Measurements from ENCODE around the gene ENOX1. TPM values are rescaled to one million over a fixed set of nuclear protein-coding genes. Genes with fewer than 3 reads are reported as not detected.

ENOX1 gene
- total RNA-seq, 1 donor from 2014 or later, result 0.71 TPM

DNA sequence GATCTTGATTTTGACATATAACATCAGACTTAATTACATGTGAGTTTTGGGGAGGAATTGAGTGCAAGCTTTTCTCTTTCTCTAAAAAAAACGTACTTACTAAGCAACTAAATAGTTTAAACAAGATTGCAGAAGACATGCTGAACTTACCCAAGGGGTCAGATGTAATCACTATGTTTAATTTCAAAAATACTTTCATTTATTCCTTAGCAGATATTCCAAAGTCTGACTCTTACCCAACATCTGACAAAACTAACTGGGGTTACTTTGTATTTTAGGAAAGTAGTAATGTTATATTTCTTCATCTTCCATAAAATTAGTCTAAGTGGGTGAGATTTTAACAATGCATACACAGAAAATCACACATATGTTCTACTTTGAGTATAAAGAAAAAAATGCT, 493.2 kb downstream of the ENOX1 start:
- Histone ChIP-seq H3K4me3 (ENCODE audit: low read depth, low read length) (no peak overlapping the region), H3K36me3 (ENCODE audit: control insufficient read depth, insufficient read depth, low read length) (no peaks in the 10 kb centered on the region), H3K27me3 (ENCODE audit: control insufficient read depth, insufficient read depth, low read length) (no peaks in the 10 kb centered on the region)
- no peak for DNase-seq (ENCODE audit: low read depth)
- TF ChIP-seq, protein P1, sequence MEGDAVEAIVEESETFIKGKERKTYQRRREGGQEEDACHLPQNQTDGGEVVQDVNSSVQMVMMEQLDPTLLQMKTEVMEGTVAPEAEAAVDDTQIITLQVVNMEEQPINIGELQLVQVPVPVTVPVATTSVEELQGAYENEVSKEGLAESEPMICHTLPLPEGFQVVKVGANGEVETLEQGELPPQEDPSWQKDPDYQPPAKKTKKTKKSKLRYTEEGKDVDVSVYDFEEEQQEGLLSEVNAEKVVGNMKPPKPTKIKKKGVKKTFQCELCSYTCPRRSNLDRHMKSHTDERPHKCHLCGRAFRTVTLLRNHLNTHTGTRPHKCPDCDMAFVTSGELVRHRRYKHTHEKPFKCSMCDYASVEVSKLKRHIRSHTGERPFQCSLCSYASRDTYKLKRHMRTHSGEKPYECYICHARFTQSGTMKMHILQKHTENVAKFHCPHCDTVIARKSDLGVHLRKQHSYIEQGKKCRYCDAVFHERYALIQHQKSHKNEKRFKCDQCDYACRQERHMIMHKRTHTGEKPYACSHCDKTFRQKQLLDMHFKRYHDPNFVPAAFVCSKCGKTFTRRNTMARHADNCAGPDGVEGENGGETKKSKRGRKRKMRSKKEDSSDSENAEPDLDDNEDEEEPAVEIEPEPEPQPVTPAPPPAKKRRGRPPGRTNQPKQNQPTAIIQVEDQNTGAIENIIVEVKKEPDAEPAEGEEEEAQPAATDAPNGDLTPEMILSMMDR (IDR thresholded peaks at IDR 0.05; ENCODE audit: insufficient read depth, low read length, poor library complexity, severe bottlenecking), result no peak

DNA sequence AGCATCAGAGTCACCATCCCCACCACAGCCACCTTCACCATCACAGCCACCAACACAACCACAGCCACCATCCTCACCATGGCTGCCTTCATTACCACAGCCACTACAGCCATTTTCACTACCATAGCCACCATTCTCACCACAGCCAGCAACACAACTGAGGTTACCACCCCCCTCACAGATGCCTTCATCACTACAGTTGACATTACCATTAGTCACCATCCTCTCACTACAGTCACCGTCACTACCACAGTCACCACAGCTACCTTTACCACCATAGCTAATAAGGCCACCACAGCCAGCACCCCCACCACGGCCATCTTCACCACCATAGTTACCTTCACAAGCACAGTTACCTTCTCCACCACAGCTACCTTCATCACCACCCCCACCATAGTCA, 493.8 kb downstream of the ENOX1 start:
- Histone ChIP-seq H3K4me3 (ENCODE audit: low read depth, low read length) (no peak overlapping the region), H3K36me3 (ENCODE audit: control insufficient read depth, insufficient read depth, low read length) (no peaks in the 10 kb centered on the region), H3K27me3 (ENCODE audit: control insufficient read depth, insufficient read depth, low read length) (no peaks in the 10 kb centered on the region)
- TF ChIP-seq, protein P1 (IDR thresholded peaks at IDR 0.05; ENCODE audit: insufficient read depth, low read length, poor library complexity, severe bottlenecking), result no peak
- no peak for DNase-seq (ENCODE audit: low read depth)

DNA sequence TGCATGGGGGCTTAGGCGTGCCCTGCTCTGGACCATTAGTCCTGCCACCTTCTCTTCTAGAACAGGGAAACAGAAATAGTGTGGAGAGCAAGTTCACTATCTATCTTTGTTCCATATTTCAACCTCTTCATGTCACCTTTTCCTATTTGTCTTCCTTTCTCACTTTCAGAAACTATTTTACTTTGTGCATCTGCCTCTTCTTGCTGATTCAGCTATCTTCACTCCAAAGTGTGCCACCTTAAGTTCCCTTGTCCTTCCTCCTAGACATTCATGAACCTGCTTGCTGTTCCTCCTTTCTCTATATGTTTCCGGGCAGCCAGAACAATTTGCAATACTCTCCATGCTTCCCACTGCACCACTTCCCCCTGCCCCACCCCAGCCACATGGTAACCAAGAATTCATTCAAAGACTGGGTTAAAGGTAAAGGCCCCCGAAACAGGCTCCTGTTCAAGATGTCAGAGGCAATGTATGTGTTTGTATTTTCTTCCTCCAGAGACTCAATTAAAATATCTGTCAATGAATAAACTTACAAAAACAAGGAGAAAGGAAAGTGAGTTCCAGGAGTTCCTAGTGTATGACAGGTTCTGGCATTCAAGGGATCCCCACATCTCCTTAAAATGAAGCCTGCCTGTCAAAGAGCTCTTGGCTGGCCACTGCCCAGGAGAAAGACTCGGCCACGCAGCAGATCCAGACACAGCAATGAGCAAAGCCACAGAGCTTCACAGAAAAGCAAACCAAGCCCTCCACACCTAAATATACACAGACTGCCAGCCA, 495.3 kb downstream of the ENOX1 start:
- no peaks in the 10 kb centered on the region for H3K27me3 ChIP-seq (ENCODE audit: control insufficient read depth, insufficient read depth, low read length)
- TF ChIP-seq, protein P1 (IDR thresholded peaks at IDR 0.05; ENCODE audit: insufficient read depth, low read length, poor library complexity, severe bottlenecking), result no peak
- H3K36me3 ChIP-seq (ENCODE audit: control insufficient read depth, insufficient read depth, low read length), result no peaks in the 10 kb centered on the region
- H3K4me3 ChIP-seq (ENCODE audit: low read depth, low read length), result no peak overlapping the region
- DNase-seq (ENCODE audit: low read depth), result no peak

DNA sequence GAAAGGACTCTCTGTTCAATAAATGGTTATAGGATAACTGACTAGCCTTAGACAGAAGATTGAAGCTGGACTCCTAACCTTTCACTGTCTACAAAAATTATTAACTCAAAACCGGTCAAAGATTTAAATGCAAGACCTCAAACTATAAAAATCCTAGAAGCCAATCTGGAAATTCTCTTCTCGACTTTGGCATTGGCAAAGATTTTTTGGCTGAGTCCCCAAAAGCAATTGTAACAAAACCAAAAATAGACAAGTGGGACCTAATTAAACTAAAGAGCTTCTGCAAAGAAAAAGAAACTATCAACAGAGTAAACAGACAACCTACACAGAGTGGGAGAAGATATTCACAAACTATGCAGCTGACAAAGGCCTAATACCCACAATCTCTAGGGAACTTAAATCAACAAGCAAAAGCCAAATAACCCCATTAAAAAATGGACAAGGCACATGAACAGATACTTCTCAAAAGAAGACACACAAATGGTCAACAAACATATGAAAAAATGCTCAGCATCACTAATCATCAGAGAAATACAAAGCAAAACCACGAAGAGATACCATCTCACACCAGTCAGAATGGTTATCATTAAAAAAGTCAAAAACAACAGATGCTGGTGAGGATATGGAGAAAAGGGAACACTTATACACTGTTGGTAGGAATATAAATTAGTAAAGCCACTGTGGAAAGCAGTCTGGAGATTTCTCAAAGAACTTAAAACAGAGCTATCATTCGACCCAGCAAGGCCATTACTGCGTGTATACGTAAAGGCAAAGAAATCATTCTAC, 497.1 kb downstream of the ENOX1 start:
- H3K27me3 ChIP-seq (ENCODE audit: control insufficient read depth, insufficient read depth, low read length), result no peaks in the 10 kb centered on the region
- TF ChIP-seq, protein P1 (IDR thresholded peaks at IDR 0.05; ENCODE audit: insufficient read depth, low read length, poor library complexity, severe bottlenecking), result no peak
- no peaks in the 10 kb centered on the region for H3K36me3 ChIP-seq (ENCODE audit: control insufficient read depth, insufficient read depth, low read length)
- DNase-seq (ENCODE audit: low read depth), result no peak
- H3K4me3 ChIP-seq (ENCODE audit: low read depth, low read length), result no peak overlapping the region

DNA sequence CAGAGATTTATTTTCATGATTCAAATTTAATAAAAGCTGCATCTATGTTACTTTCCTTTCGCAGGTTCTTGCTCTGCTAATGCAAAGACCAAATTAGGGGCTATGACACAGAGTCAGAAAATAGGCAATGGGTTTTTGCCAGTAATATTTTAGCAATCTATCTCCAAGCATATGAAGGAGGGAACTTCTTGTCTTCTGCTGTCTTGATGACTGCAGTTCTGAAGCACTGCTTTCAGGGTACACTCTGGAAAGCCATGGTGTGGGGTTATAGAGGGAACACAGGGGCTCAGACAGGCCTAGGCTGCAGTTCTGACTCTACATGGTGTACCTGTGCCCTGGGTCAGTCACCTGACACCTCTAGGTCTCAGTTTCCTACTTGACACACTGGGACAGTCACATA, 500.0 kb downstream of the ENOX1 start:
- Histone ChIP-seq H3K27me3 (ENCODE audit: control insufficient read depth, insufficient read depth, low read length) (no peaks in the 10 kb centered on the region), H3K4me3 (ENCODE audit: low read depth, low read length) (no peak overlapping the region), H3K36me3 (ENCODE audit: control insufficient read depth, insufficient read depth, low read length) (no peaks in the 10 kb centered on the region)
- DNase-seq (ENCODE audit: low read depth), result no peak
- TF ChIP-seq, protein P1 (IDR thresholded peaks at IDR 0.05; ENCODE audit: insufficient read depth, low read length, poor library complexity, severe bottlenecking), result no peak

Measured in kidney epithelial cell (primary cell).